RWPE2 (cell line): Measurements from ENCODE around the gene MEF2B.
"Not testable (repeated sequence)": the region's sequence is repeated elsewhere in the genome, so short reads cannot be mapped to it uniquely, and the experiment has no call there.

Source experiments
- ATAC-seq: fragments of 200-7000 bp; cut with Tn5 transposase; 3 replicates; pipeline ENCODE4 v1.9.1; 2021; ENCODE audit warnings: low read depth
- DNase-seq: peaks from one replicate; pipeline ENCODE4 v3.0.0-alpha.2; 2020; ENCODE audit warnings: low spot score
- H3K27ac ChIP-seq: fragments of 450-650 bp; 2 replicates; pipeline ENCODE4 v1.5.1; 2017; ENCODE audit warnings: mild to moderate bottlenecking; ENCODE audit not compliant: poor library complexity, severe bottlenecking
- H3K27me3 ChIP-seq: fragments of 250-450 bp; sonication (Bioruptor Pico); 2 replicates; pipeline ENCODE4 v1.5.1; 2021; ENCODE audit warnings: mild to moderate bottlenecking, moderate library complexity; ENCODE audit not compliant: insufficient read depth, poor library complexity, severe bottlenecking
- H3K36me3 ChIP-seq: fragments of 250-450 bp; sonication (Bioruptor Pico); 2 replicates; pipeline ENCODE4 v1.5.1; 2020; ENCODE audit warnings: low read depth, mild to moderate bottlenecking, moderate library complexity
- H3K4me1 ChIP-seq: fragments of 250-450 bp; sonication (Bioruptor Pico); 2 replicates; pipeline ENCODE4 v1.5.1; 2021; ENCODE audit warnings: mild to moderate bottlenecking, moderate library complexity; ENCODE audit not compliant: insufficient read depth, poor library complexity, severe bottlenecking
- H3K4me3 ChIP-seq: fragments of 250-450 bp; sonication (Bioruptor Pico); 2 replicates; pipeline ENCODE4 v1.5.1; 2021; ENCODE audit warnings: mild to moderate bottlenecking, moderate library complexity; ENCODE audit not compliant: severe bottlenecking
- H3K9me3 ChIP-seq: fragments of 250-450 bp; sonication (Bioruptor Pico); 2 replicates; pipeline ENCODE4 v1.5.1; 2021; ENCODE audit warnings: mild to moderate bottlenecking, moderate library complexity; ENCODE audit not compliant: severe bottlenecking
- TF ChIP-seq, protein P1 (sequence below): fragments of 450-650 bp; IDR thresholded peaks from one replicate; pipeline ENCODE4 v1.5.1; 2017; ENCODE audit warnings: mild to moderate bottlenecking, moderate library complexity; ENCODE audit not compliant: poor library complexity, severe bottlenecking

The MEF2B gene

DNA sequence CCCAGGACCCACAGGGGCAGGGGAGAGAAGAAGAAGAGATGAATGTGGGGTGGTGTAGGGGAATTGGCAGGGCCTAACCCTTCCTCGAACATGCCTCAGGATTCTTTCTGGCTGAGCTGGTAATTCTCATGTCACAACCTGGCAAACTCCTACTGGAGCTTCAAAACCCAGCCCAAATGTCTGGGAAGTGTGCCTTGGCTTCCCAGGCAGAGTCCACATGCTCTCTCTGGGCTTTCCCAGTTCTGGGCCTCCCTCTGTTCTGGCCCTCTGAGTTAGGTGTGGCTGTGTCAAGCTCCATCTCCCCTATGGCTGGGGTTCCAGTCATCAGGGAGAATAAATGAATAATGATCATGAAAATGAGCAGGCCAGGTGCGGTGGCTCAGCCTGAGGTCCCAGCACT lies 20.6 kb downstream of the MEF2B start:
- no peak overlapping the region for H3K27ac ChIP-seq
- H3K9me3 ChIP-seq, result no peaks in the 10 kb centered on the region
- H3K27me3 ChIP-seq, result no peaks in the 10 kb centered on the region
- ATAC-seq (no peak), DNase-seq (no peak)
- H3K4me1 ChIP-seq, result no peaks in the 10 kb centered on the region
- H3K36me3 ChIP-seq, result no peaks in the 10 kb centered on the region
- H3K4me3 ChIP-seq, result no peak overlapping the region
- TF ChIP-seq, protein P1, sequence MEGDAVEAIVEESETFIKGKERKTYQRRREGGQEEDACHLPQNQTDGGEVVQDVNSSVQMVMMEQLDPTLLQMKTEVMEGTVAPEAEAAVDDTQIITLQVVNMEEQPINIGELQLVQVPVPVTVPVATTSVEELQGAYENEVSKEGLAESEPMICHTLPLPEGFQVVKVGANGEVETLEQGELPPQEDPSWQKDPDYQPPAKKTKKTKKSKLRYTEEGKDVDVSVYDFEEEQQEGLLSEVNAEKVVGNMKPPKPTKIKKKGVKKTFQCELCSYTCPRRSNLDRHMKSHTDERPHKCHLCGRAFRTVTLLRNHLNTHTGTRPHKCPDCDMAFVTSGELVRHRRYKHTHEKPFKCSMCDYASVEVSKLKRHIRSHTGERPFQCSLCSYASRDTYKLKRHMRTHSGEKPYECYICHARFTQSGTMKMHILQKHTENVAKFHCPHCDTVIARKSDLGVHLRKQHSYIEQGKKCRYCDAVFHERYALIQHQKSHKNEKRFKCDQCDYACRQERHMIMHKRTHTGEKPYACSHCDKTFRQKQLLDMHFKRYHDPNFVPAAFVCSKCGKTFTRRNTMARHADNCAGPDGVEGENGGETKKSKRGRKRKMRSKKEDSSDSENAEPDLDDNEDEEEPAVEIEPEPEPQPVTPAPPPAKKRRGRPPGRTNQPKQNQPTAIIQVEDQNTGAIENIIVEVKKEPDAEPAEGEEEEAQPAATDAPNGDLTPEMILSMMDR, result no peak

DNA sequence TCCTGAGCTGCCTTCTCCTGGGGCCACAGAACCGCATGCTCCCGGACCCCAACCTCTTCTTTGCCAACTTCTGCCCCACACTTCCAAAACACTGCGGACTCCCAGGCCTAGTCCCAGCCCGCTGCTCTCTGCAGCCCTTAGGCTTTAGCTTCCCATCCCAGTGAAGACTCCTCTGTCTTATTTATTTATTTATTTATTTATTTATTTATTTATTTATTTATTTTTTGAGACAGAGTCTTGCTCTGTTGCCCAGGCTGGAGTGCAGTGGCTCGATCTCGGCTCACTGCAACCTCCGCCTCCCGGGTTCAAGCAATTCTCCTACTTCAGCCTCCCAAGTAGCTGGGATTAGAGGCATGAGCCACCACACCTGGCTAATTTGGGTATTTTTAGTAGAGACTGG lies 21.6 kb downstream of the MEF2B start:
- H3K4me3 ChIP-seq, H3K27ac ChIP-seq: not testable (repeated sequence)

DNA sequence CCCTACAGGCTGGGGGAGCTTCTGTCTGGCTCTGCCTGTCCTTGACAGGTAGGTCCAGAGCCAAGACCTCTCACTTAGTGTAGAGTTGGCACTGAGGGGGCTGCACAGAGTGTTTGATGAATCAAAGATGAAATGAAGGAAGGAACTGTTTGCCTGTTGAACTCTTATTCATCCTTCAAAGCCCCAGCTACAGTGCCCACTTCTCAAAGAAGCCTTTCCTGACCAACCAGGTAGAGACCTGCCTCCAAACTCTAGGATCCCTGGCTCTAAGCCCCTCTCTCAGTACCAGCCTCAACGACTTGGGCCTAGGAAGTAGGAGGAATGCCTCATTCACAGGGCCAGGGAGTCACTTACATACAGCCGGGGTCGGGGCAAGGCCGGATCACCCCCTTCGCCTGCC lies 22.7 kb downstream of the MEF2B start:
- Histone ChIP-seq H3K27ac (no peak overlapping the region), H3K36me3 (no peaks in the 10 kb centered on the region), H3K4me1 (no peaks in the 10 kb centered on the region), H3K27me3 (no peaks in the 10 kb centered on the region), H3K4me3 (no peak overlapping the region), H3K9me3 (no peaks in the 10 kb centered on the region)
- no peak for DNase-seq
- ATAC-seq, result no peak
- TF ChIP-seq, protein P1, result no peak

More for the DNA sequence above, 21.6 kb downstream of the MEF2B start:
- not testable (repeated sequence) for H3K27me3 ChIP-seq, H3K4me1 ChIP-seq, H3K36me3 ChIP-seq, DNase-seq, ATAC-seq, H3K9me3 ChIP-seq

DNA sequence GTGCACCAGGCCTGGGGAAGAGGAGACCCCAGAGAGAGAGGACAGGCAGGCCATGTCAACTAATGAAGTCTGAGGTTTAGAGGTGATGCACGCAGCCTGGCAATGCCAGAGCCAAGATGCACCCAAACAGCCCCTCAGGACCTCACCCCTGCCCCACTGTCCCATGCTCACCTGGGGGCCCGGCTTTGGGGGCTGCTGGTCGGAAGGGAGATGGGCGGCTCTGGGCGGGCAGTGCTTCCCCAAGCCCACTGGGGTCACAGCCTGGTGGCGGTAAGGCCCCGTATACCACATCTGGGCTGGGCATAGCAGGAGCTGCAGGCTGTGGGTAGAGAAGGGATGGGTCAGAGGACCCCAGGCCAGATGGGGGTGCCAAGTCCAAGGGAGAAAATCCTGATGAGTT lies 23.2 kb downstream of the MEF2B start:
- Histone ChIP-seq H3K27ac (no peak overlapping the region), H3K27me3 (no peaks in the 10 kb centered on the region), H3K9me3 (no peaks in the 10 kb centered on the region), H3K36me3 (no peaks in the 10 kb centered on the region), H3K4me3 (no peak overlapping the region), H3K4me1 (no peaks in the 10 kb centered on the region)
- DNase-seq (no peak), ATAC-seq (no peak)
- TF ChIP-seq, protein P1, result no peak

DNA sequence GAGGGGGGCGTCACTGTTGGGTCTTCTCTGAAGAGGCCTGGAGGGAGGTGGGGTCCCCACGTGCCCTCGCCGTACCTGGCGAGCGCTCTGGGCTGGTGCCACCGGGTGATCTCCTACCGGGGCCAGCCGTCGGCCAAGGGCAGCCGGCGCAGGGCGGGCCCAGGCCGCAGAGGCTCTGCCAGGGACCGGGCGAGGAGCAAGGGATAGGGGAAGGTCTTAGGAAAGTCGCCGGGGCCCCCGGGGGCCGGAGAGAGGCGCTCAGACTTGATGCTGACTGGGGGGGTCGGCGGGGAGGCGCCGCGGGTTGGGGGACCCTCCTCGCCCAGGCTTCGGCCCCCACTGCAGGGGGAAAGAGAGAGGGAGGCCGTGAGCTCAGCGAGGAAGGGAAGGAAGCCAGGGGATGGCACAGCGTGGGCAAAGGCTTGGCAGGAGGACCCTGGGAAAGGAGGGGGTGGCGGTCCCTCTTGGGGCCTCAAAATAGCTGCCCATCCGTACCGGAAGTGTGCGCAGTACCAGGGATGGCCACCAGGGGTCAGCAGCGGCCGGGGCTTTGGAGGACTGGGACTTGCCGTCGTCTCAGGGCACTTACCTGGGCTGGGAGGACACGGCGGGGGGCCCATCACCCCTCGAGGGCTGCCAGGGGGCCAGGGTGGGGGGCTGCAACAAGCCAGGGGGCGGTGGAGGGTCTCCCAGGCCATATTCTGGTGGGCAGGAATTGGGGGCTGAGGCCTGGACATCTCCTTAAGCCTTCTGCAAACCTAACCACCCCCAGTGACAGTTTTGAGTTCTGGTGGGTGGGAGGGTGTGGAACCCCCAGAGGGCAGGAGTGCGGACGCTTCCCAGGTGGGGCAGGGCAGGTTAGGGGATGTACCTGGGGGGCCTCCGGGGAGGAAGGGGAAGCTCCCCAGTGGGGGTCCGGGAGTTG lies 24.1 kb downstream of the MEF2B start:
- TF ChIP-seq, protein P1, result peak; percentile 88
- Histone ChIP-seq H3K4me3 (no peak overlapping the region), H3K27me3 (no peaks in the 10 kb centered on the region), H3K9me3 (no peaks in the 10 kb centered on the region), H3K36me3 (no peaks in the 10 kb centered on the region), H3K4me1 (no peaks in the 10 kb centered on the region), H3K27ac (no peak overlapping the region)
- ATAC-seq, result peak; percentile 65
- DNase-seq, result no peak
